ENCODE measurements around the gene OR51L1.

GRCh38 chr11:4957396-4957795 lies 37.3 kb upstream of the OR51L1 start:
- TF ChIP-seq CTCF (IDR thresholded peaks at IDR 0.05) (no peak), POLR2AphosphoS5 (IDR thresholded peaks at IDR 0.05) (no peak), POLR2A (IDR thresholded peaks at IDR 0.05) (no peak)

Data from prostate gland (tissue), 2 donors.